Measurements from ENCODE around the gene FRAT1. TPM values are rescaled to one million over a fixed set of nuclear protein-coding genes. Genes with fewer than 3 reads are reported as not detected.

FRAT1 gene
- polyA plus RNA-seq, 1 experiment: 1.1 TPM

- no peaks in the 10 kb centered on the region for H3K9me3 ChIP-seq (ENCODE audit: control insufficient read depth, insufficient read depth, low read length)
- no peaks in the 10 kb centered on the region for H3K27me3 ChIP-seq (ENCODE audit: control insufficient read depth, insufficient read depth, low read length)
- CTCF ChIA-PET: interaction anchor here (2.7 kb wide), 1 partner anchor 49 kb away, joined by 15 read pairs; no protein-coding TSS in a partner anchor
- POLR2A ChIA-PET: interaction anchor here (1.0 kb wide), 1 partner anchor 7 kb away, joined by 4 read pairs; no protein-coding TSS in a partner anchor
- no peak overlapping the region for H3K4me3 ChIP-seq (ENCODE audit: low read depth, low read length)
- TF ChIP-seq, protein P1, sequence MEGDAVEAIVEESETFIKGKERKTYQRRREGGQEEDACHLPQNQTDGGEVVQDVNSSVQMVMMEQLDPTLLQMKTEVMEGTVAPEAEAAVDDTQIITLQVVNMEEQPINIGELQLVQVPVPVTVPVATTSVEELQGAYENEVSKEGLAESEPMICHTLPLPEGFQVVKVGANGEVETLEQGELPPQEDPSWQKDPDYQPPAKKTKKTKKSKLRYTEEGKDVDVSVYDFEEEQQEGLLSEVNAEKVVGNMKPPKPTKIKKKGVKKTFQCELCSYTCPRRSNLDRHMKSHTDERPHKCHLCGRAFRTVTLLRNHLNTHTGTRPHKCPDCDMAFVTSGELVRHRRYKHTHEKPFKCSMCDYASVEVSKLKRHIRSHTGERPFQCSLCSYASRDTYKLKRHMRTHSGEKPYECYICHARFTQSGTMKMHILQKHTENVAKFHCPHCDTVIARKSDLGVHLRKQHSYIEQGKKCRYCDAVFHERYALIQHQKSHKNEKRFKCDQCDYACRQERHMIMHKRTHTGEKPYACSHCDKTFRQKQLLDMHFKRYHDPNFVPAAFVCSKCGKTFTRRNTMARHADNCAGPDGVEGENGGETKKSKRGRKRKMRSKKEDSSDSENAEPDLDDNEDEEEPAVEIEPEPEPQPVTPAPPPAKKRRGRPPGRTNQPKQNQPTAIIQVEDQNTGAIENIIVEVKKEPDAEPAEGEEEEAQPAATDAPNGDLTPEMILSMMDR (IDR thresholded peaks at IDR 0.05; ENCODE audit: low read depth, low read length): no peak
- no peak for DNase-seq (ENCODE audit: low read depth, low spot score)
- H3K27ac ChIP-seq (ENCODE audit: low read depth, low read length): no peak overlapping the region
Observed at GRCh38 chr10:97327348-97328294, 8.6 kb downstream of the FRAT1 start.

GRCh38 chr10:97328646-97329453 is 9.8 kb downstream of the FRAT1 start:
- Histone ChIP-seq H3K4me3 (ENCODE audit: low read depth, low read length) (no peak overlapping the region), H3K27me3 (ENCODE audit: control insufficient read depth, insufficient read depth, low read length) (no peaks in the 10 kb centered on the region), H3K27ac (ENCODE audit: low read depth, low read length) (no peak overlapping the region), H3K9me3 (ENCODE audit: control insufficient read depth, insufficient read depth, low read length) (no peaks in the 10 kb centered on the region)
- ChIA-PET CTCF (interaction anchor here (2.7 kb wide), 1 partner anchor 50 kb away, joined by 15 read pairs; no protein-coding TSS in a partner anchor), POLR2A (interaction anchor here (1.0 kb wide), 1 partner anchor 9 kb away, joined by 4 read pairs; no protein-coding TSS in a partner anchor)
- TF ChIP-seq, protein P1 (IDR thresholded peaks at IDR 0.05; ENCODE audit: low read depth, low read length): no peak
- DNase-seq (ENCODE audit: low read depth, low spot score): no peak

DNA sequence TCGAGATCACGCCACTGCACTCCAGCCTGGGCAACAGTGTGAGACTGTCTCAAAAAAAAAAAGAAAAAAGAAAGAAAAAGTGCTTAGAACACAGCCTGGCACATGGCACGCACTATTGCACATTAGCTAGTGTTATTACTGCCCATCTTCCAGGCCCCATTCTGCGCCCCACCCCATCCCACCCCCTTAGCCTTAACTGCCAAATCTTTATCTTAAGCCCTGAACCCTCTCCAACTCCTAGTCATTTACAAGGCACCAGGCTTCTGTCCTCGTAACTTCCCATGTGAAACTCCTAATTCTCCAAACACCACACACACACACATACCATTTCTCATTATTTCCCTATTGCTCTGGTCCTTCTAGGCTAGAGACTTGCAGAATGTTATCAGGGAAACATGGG is 10.7 kb downstream of the FRAT1 start:
- ChIA-PET POLR2A (no interaction called here), CTCF (interaction anchor here (1.6 to 2.7 kb wide), 3 partner anchors 11 to 52 kb away, joined by 5 to 15 read pairs (median 13); partner anchors contain the start of gene FRAT1)
- Histone ChIP-seq H3K4me3 (ENCODE audit: low read depth, low read length) (no peak overlapping the region), H3K27me3 (ENCODE audit: control insufficient read depth, insufficient read depth, low read length) (no peaks in the 10 kb centered on the region), H3K27ac (ENCODE audit: low read depth, low read length) (no peak overlapping the region), H3K9me3 (ENCODE audit: control insufficient read depth, insufficient read depth, low read length) (no peaks in the 10 kb centered on the region)
- no peak for DNase-seq (ENCODE audit: low read depth, low spot score)
- TF ChIP-seq, protein P1 (IDR thresholded peaks at IDR 0.05; ENCODE audit: low read depth, low read length): no peak

DNA sequence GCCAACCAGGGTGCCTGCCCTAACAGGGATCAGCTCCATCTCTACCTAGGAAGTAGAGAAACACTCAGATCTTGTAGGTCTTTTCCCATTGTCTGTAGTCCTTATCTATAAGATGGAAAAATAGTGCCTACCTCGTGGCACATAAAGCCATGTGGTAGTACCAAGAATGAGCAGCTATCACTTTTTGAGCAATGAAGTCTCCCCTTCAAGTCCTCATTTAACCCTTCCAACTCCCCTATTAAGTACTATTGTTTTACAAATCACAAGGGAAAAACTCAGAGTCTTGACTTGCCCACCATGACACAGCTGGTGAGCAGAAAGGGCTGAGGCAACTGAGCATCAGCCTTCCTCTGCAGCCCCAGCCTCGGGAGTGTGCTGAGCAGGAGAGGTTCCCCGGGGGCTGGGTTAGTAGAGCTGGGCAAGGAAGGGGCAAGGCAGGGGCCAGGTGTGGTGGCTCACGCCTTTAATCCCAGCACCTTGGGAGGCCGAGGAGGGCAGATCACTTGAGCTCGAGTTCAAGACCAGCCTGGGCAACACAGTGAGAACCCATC is 12.2 kb downstream of the FRAT1 start:
- H3K9me3 ChIP-seq (ENCODE audit: control insufficient read depth, insufficient read depth, low read length): no peaks in the 10 kb centered on the region
- DNase-seq (ENCODE audit: low read depth, low spot score): no peak
- CTCF ChIA-PET: interaction anchor here (0.8 to 2.3 kb wide), 4 partner anchors 12 to 258 kb away, joined by 3 to 13 read pairs (median 5); partner anchors contain the start of gene FRAT1
- peaks cover 10% of the 10 kb centered on the region for H3K27me3 ChIP-seq (ENCODE audit: control insufficient read depth, insufficient read depth, low read length)
- H3K27ac ChIP-seq (ENCODE audit: low read depth, low read length): no peak overlapping the region
- POLR2A ChIA-PET: no interaction called here
- TF ChIP-seq, protein P1 (IDR thresholded peaks at IDR 0.05; ENCODE audit: low read depth, low read length): no peak
- no peak overlapping the region for H3K4me3 ChIP-seq (ENCODE audit: low read depth, low read length)
